Effector CD8-positive, alpha-beta T cell (primary cell): ENCODE measurements around the gene ESM1.

Experiments used
- DNase-seq: peaks from one replicate; lab custom pipeline; 2025; lab: John Stamatoyannopoulos, UW

ESM1 gene

GRCh38 chr5:54986269-54986654 lies 869 bp upstream of the ESM1 start:
- no peak for DNase-seq

GRCh38 chr5:54981928-54982327 lies 3.5 kb downstream of the ESM1 start:
- no peak for DNase-seq

GRCh38 chr5:54975701-54976100 lies 9.7 kb downstream of the ESM1 start:
- DNase-seq, result no peak

GRCh38 chr5:54969856-54970828 lies 15.3 kb downstream of the ESM1 start:
- DNase-seq, result no peak

GRCh38 chr5:54969242-54969641 lies 16.2 kb downstream of the ESM1 start:
- no peak for DNase-seq

- no peak for DNase-seq
Measured at GRCh38 chr5:54965806-54966205, 19.6 kb downstream of the ESM1 start.

- no peak for DNase-seq
Measured at GRCh38 chr5:54964405-54964804, 21.0 kb downstream of the ESM1 start.

- DNase-seq, result no peak
Measured at GRCh38 chr5:54959673-54960418, 25.5 kb downstream of the ESM1 start.

GRCh38 chr5:54956922-54957321 lies 28.5 kb downstream of the ESM1 start:
- DNase-seq, result no peak

- no peak for DNase-seq
Measured at GRCh38 chr5:54947187-54947586, 38.2 kb downstream of the ESM1 start.

- no peak for DNase-seq
Measured at GRCh38 chr5:54946306-54946819, 39.0 kb downstream of the ESM1 start.

- peak; percentile 2 for DNase-seq
Measured at GRCh38 chr5:54944364-54944763, 41.0 kb downstream of the ESM1 start.

- no peak for DNase-seq
Measured at GRCh38 chr5:54942064-54942778, 43.2 kb downstream of the ESM1 start.

- DNase-seq, result no peak
Measured at GRCh38 chr5:54936201-54936600, 49.2 kb downstream of the ESM1 start.

GRCh38 chr5:54932789-54933188 lies 52.6 kb downstream of the ESM1 start:
- no peak for DNase-seq

- no peak for DNase-seq
Measured at GRCh38 chr5:54930736-54931135, 54.7 kb downstream of the ESM1 start.
